GM18519 (cell line): ENCODE data around the gene ARRB1.
"Not testable (repeated sequence)": the region's sequence is repeated elsewhere in the genome, so short reads cannot be mapped to it uniquely, and the experiment has no call there.

Source experiments
- ATAC-seq: cut with Tn5 transposase; IDR thresholded peaks from one replicate; pipeline ENCODE4 v1.9.1; 2021; ENCODE audit warnings: mild to moderate bottlenecking, moderate library complexity; ENCODE audit not compliant: unreplicated experiment, low FRiP score

ARRB1 gene

GRCh38 chr11:75371949-75372876 lies 20.8 kb upstream of the ARRB1 start:
- no peak for ATAC-seq

GRCh38 chr11:75369560-75370255 lies 18.2 kb upstream of the ARRB1 start:
- ATAC-seq: no peak

GRCh38 chr11:75366826-75367225 lies 15.4 kb upstream of the ARRB1 start:
- ATAC-seq: not testable (repeated sequence)

GRCh38 chr11:75365711-75366181 lies 14.3 kb upstream of the ARRB1 start:
- no peak for ATAC-seq

GRCh38 chr11:75362285-75362684 lies 10.8 kb upstream of the ARRB1 start:
- ATAC-seq: not testable (repeated sequence)

- ATAC-seq: no peak
Observed at GRCh38 chr11:75356613-75357012, 5.2 kb upstream of the ARRB1 start.

- no peak for ATAC-seq
Observed at GRCh38 chr11:75355051-75355450, 3.6 kb upstream of the ARRB1 start.

GRCh38 chr11:75352588-75353206 lies 1.2 kb upstream of the ARRB1 start:
- no peak for ATAC-seq

- no peak for ATAC-seq
Observed at GRCh38 chr11:75351791-75352587, 528 bp upstream of the ARRB1 start.

- ATAC-seq: no peak
Observed at GRCh38 chr11:75350743-75351540, 519 bp downstream of the ARRB1 start.

- ATAC-seq: no peak
Observed at GRCh38 chr11:75350122-75350742, 1.2 kb downstream of the ARRB1 start.

- ATAC-seq: no peak
Observed at GRCh38 chr11:75349521-75350116, 1.8 kb downstream of the ARRB1 start.

- no peak for ATAC-seq
Observed at GRCh38 chr11:75347781-75348566, 3.5 kb downstream of the ARRB1 start.

GRCh38 chr11:75346912-75347647 lies 4.4 kb downstream of the ARRB1 start:
- ATAC-seq: no peak

GRCh38 chr11:75346296-75346695 lies 5.2 kb downstream of the ARRB1 start:
- ATAC-seq: no peak

GRCh38 chr11:75345455-75346160 lies 5.9 kb downstream of the ARRB1 start:
- ATAC-seq: no peak
